A549 (cell line): ENCODE measurements around the gene GRIK2. TPM values are rescaled to one million over a fixed set of nuclear protein-coding genes. Genes with fewer than 3 reads are reported as not detected.

ENCODE experiments used
- ATAC-seq, 2 experiments: fragments of 200-7000 bp in 1 of 2; fragments of >200 bp in 1 of 2; cut with Nextera tagmentation in 1 of 2; cut with Tn5 transposase in 1 of 2; 3 replicates each; pipeline versions ENCODE4 v1.8.0 to v1.9.1; 2018 to 2020; ENCODE audit warnings: mild to moderate bottlenecking in 1 of 2, moderate library complexity in 1 of 2
- CTCF ChIA-PET: fragments of 300-600 bp; sonication (Branson Sonifier 250); formaldehyde crosslinking; extraction: SDS; loops from one replicate; lab custom pipeline; 2021; ENCODE audit warnings: antibody characterized with exemption, inconsistent platforms; lab: Yijun Ruan, JAX
- POLR2A ChIA-PET: fragments of 350-600 bp; formaldehyde crosslinking; extraction: SDS; loops from one replicate; lab custom pipeline; 2021; ENCODE audit warnings: antibody characterized with exemption, inconsistent platforms; lab: Yijun Ruan, JAX
- DNase-seq, 2 experiments: peaks; one replicate each; pipeline versions ENCODE4 v3.0.0 to v3.0.0-alpha.2; 2011 to 2016; ENCODE audit warnings: low read depth in 1 of 2, low spot score in 1 of 2
- FAIRE-seq: peaks from 2 replicates; lab custom pipeline; 2011; peaks lifted over from hg19 to GRCh38; lab: Jason Lieb, UNC
- H3K27ac ChIP-seq, 2 experiments: fragments of >200 bp; sonication (Bioruptor Twin); formaldehyde crosslinking; 3 replicates each; pipeline ENCODE4 v1.5.1; 2016 to 2017
- H3K4me1 ChIP-seq: fragments of >200 bp; sonication (Bioruptor Twin); formaldehyde crosslinking; 3 replicates; pipeline ENCODE4 v1.6.1; 2016
- H3K4me2 ChIP-seq: fragments of >200 bp; sonication (Bioruptor Twin); formaldehyde crosslinking; 3 replicates; pipeline ENCODE4 v1.6.1; 2016
- H3K4me3 ChIP-seq: fragments of >200 bp; sonication (Bioruptor Twin); formaldehyde crosslinking; 3 replicates; pipeline ENCODE4 v1.5.1; 2016
- H3K9me3 ChIP-seq: fragments of >200 bp; sonication (Bioruptor Twin); formaldehyde crosslinking; 3 replicates; pipeline ENCODE4 v1.6.1; 2016
- BHLHE40 ChIP-seq: IDR thresholded peaks from 2 replicates; pipeline ENCODE4 v1.6.1; 2012; ENCODE audit warnings: low read depth, low read length, inconsistent platforms
- EHF ChIP-seq: fragments of 250-450 bp; sonication (Bioruptor Pico); IDR thresholded peaks from 2 replicates; pipeline ENCODE4 v1.5.0; 2020; ENCODE audit warnings: mild to moderate bottlenecking
- ESRRA ChIP-seq: fragments of 150-350 bp; IDR thresholded peaks from 2 replicates; pipeline ENCODE4 v1.6.1; 2014; ENCODE audit warnings: mild to moderate bottlenecking, low read length, borderline replicate concordance
- FOSL2 ChIP-seq, 2 experiments: fragments of 450-650 bp in 1 of 2; fragments of >200 bp in 1 of 2; sonication (Bioruptor Twin) in 1 of 2; formaldehyde crosslinking; IDR thresholded peaks; 2 replicates each; pipeline versions ENCODE4 v1.5.0 to v1.6.1; 2016 to 2020; ENCODE audit warnings: mild to moderate bottlenecking in 1 of 2, moderate library complexity in 1 of 2
- FOXS1 ChIP-seq: fragments of 250-450 bp; sonication (Bioruptor Pico); IDR thresholded peaks from 2 replicates; pipeline ENCODE4 v1.5.0; 2020; ENCODE audit warnings: mild to moderate bottlenecking, moderate library complexity
- HDAC2 ChIP-seq: fragments of 200-600 bp; sonication (generic); IDR thresholded peaks from 2 replicates; pipeline ENCODE4 v1.6.1; 2016
- HOXB13 ChIP-seq: fragments of 250-450 bp; sonication (Bioruptor Pico); IDR thresholded peaks from 2 replicates; pipeline ENCODE4 v1.5.0; 2020; ENCODE audit warnings: low read depth, mild to moderate bottlenecking, moderate library complexity
- KDM1A ChIP-seq: fragments of 200-600 bp; sonication (generic); IDR thresholded peaks from 2 replicates; pipeline ENCODE4 v1.6.1; 2016; ENCODE audit warnings: low read depth, mild to moderate bottlenecking
- KDM5A ChIP-seq: fragments of 200-600 bp; sonication (generic); IDR thresholded peaks from 2 replicates; pipeline ENCODE4 v1.6.1; 2016; ENCODE audit warnings: antibody characterized with exemption, mild to moderate bottlenecking
- MAZ ChIP-seq: fragments of 150-350 bp; IDR thresholded peaks from 2 replicates; pipeline ENCODE4 v1.6.1; 2014; ENCODE audit warnings: antibody characterized with exemption, low read depth, low read length, borderline replicate concordance
- NPAS2 ChIP-seq: fragments of 250-450 bp; sonication (Bioruptor Pico); IDR thresholded peaks from 2 replicates; pipeline ENCODE4 v1.8.0; 2022; ENCODE audit warnings: mild to moderate bottlenecking, moderate library complexity, borderline replicate concordance
- RAD21 ChIP-seq, 2 experiments: fragments of >200 bp in 1 of 2; sonication (Bioruptor Twin) in 1 of 2; formaldehyde crosslinking in 1 of 2; IDR thresholded peaks in 1 of 2; conservative IDR thresholded peaks in 1 of 2; 2 replicates in 1 of 2; 3 replicates in 1 of 2; pipeline ENCODE4 v1.6.1; 2012 to 2018; ENCODE audit warnings: inconsistent platforms in 1 of 2
- RCOR1 ChIP-seq: fragments of 150-350 bp; IDR thresholded peaks from 2 replicates; pipeline ENCODE4 v1.6.1; 2014; ENCODE audit warnings: antibody characterized with exemption, low read length, low read depth
- RFX5 ChIP-seq: fragments of 450-650 bp; IDR thresholded peaks from 2 replicates; pipeline ENCODE4 v1.7.1; 2014; ENCODE audit warnings: antibody characterized with exemption, mild to moderate bottlenecking, moderate library complexity
- RNF2 ChIP-seq: fragments of 200-600 bp; sonication (generic); IDR thresholded peaks from 2 replicates; pipeline ENCODE4 v1.6.1; 2016; ENCODE audit warnings: low read depth, mild to moderate bottlenecking, antibody characterized with exemption, moderate library complexity, borderline replicate concordance
- TP53 ChIP-seq: fragments of 250-450 bp; sonication (Bioruptor Pico); IDR thresholded peaks from 2 replicates; pipeline ENCODE4 v1.5.0; 2021; ENCODE audit warnings: mild to moderate bottlenecking, moderate library complexity
- ZC3H11A ChIP-seq: fragments of 450-650 bp; IDR thresholded peaks from 2 replicates; pipeline ENCODE4 v1.6.1; 2014; ENCODE audit warnings: antibody characterized with exemption, mild to moderate bottlenecking
- ZSCAN20 ChIP-seq: fragments of 250-450 bp; sonication (Bioruptor Pico); IDR thresholded peaks from 2 replicates; pipeline ENCODE4 v1.8.0; 2022; ENCODE audit warnings: mild to moderate bottlenecking, moderate library complexity
- WGBS: methylation state at CpG from one replicate; pipeline ENCODE4 v1.1.6; 2017; ENCODE audit errors: missing lambda C conversion rate; 5-methylcytosine and 5-hydroxymethylcytosine counted together
- polyA plus RNA-seq, 4 experiments: library from polyadenylated mRNA; depleted of rRNA in 3 of 4; stranded (reverse); fragments of >200 nt; fragmentation: RNase III in 1 of 4; extraction: RNeasy Plus Mini Kit Qiagen cat#74134 plus additional on column Dnase treatment in 1 of 4; gene quantifications; 2 replicates in 3 of 4; 3 replicates in 1 of 4; pipeline ENCODE4 v1.2.3, GENCODE V29; 2011 to 2017
- TF ChIP-seq, protein P1 (sequence below): fragments of 250-450 bp; sonication (Bioruptor Pico); IDR thresholded peaks from 2 replicates; pipeline ENCODE4 v1.5.0; 2020; ENCODE audit warnings: low read depth, mild to moderate bottlenecking, moderate library complexity
- TF ChIP-seq, protein P2 (sequence below): IDR thresholded peaks from 2 replicates; pipeline ENCODE4 v1.6.1; 2012; ENCODE audit warnings: low read depth, borderline replicate concordance
- TF ChIP-seq, protein P3 (sequence below): fragments of 250-450 bp; sonication (Bioruptor Pico); IDR thresholded peaks from 2 replicates; pipeline ENCODE4 v1.5.0; 2021; ENCODE audit warnings: mild to moderate bottlenecking, moderate library complexity, borderline replicate concordance
- TF ChIP-seq, protein P4 (sequence below): fragments of >200 bp; sonication (Bioruptor Twin); formaldehyde crosslinking; IDR thresholded peaks from 3 replicates; pipeline ENCODE4 v1.5.1; 2016
- TF ChIP-seq, protein P5 (sequence below): fragments of 150-350 bp; IDR thresholded peaks from 2 replicates; pipeline ENCODE4 v1.6.1; 2014; ENCODE audit warnings: low read depth, mild to moderate bottlenecking, low read length
- TF ChIP-seq, protein P6 (sequence below): IDR thresholded peaks from 2 replicates; pipeline ENCODE4 v1.6.1; 2012

Gene GRIK2
- polyA plus RNA-seq, 2 of the 4 experiments (the other 2 are of a cell fraction), result 0.56 to 0.65 TPM

DNA sequence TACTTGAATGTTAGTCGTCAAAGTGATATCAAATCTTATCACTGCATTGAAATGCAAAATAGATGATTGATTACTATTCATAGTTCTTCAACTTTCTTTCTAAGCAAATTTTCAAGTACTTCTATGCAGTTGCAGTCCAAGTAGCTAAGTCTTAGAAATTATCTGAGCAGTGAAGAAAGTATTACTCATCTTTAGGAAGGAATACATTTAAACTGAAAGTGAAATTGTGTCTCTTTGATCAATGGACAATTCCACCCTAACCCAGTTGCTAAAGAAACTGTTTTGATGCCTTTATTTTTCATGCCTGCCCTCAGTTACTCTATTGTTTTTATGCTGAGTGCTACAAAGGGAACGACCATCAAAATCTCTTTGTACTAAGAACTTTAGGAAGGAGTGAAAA lies 337.4 kb downstream of the GRIK2 start:
- DNase-seq (no peak), FAIRE-seq (no peak), ATAC-seq (no peak)
- Histone ChIP-seq H3K4me1 (no peaks in the 10 kb centered on the region), H3K4me3 (no peak overlapping the region), H3K9me3 (no peaks in the 10 kb centered on the region), H3K27ac (no peak overlapping the region), H3K4me2 (no peak overlapping the region)
- 39% methylated on average over 2 of the region's 2 CpGs for whole genome bisulfite sequencing
- no peak for TF ChIP-seq KDM5A
- TF ChIP-seq HOXB13, result no peak
- no peak for TF ChIP-seq FOSL2 (IDR thresholded peaks at IDR 0.05)
- no peak for TF ChIP-seq FOSL2 (CRISPR knock-in tag; IDR thresholded peaks at IDR 0.05)
- no peak for TF ChIP-seq NPAS2
- TF ChIP-seq MAZ, result no peak
- no peak for TF ChIP-seq RFX5
- ChIA-PET CTCF (no interaction called here), POLR2A (no interaction called here)

DNA sequence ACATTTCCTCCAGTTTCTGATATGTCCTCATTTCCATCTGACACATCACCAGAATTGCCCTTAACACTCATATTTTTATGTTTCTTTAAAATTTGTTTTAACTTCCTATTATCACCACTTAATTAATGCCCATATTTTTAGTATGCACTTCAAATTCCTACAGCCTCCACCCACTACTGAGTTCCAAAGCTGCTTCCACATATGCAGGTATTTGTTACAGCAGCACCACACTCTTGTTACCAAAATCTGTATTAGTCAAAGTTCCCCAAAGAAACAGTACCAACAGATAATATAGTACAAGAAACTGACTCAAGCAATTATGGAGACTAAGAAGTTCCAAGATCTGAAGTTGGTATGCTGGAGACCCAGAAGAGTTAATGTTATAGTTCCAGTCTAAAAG lies 340.4 kb downstream of the GRIK2 start:
- ChIA-PET POLR2A (no interaction called here), CTCF (no interaction called here)
- TF ChIP-seq HDAC2, result no peak
- no peak for TF ChIP-seq ZC3H11A
- TF ChIP-seq KDM1A, result no peak
- TF ChIP-seq FOXS1, result no peak
- TF ChIP-seq EHF (CRISPR knock-in tag), result no peak
- TF ChIP-seq, protein P1, sequence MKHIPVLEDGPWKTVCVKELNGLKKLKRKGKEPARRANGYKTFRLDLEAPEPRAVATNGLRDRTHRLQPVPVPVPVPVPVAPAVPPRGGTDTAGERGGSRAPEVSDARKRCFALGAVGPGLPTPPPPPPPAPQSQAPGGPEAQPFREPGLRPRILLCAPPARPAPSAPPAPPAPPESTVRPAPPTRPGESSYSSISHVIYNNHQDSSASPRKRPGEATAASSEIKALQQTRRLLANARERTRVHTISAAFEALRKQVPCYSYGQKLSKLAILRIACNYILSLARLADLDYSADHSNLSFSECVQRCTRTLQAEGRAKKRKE (CRISPR knock-in tag), result no peak
- ATAC-seq, result no peak
- Histone ChIP-seq H3K4me2 (no peak overlapping the region), H3K4me3 (no peak overlapping the region), H3K27ac (no peak overlapping the region), H3K9me3 (no peaks in the 10 kb centered on the region), H3K4me1 (no peaks in the 10 kb centered on the region)
- no peak for FAIRE-seq
- DNase-seq, result no peak

DNA sequence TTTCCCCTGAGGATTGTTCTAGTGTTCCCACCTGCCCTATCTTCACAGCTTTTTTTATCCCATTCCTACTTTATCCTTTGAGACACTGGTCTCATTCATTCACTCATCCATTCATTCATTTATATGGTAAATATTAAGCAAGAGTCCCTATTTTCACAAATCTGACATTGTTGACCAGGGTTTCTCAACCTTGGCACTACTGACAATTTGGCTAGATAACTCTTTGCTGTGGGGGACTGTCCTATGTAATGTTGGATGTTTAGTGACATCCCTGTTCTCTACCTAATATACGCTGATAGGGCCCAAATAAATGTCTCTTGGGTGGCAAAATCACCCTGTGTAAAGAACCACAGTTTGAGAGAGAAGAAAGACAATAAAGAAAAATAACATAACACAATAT lies 345.0 kb downstream of the GRIK2 start:
- no peaks in the 10 kb centered on the region for H3K9me3 ChIP-seq
- H3K4me1 ChIP-seq, result no peaks in the 10 kb centered on the region
- TF ChIP-seq BHLHE40 (no peak), RFX5 (no peak), KDM1A (no peak), ESRRA (no peak), RAD21 (conservative IDR thresholded peaks at IDR 0.05 in 1 of 2, IDR thresholded peaks at IDR 0.05 in 1 of 2) (no peak), ZSCAN20 (no peak), RNF2 (no peak), TP53 (CRISPR knock-in tag) (no peak), NPAS2 (no peak), MAZ (no peak), RCOR1 (no peak)
- TF ChIP-seq, protein P2, sequence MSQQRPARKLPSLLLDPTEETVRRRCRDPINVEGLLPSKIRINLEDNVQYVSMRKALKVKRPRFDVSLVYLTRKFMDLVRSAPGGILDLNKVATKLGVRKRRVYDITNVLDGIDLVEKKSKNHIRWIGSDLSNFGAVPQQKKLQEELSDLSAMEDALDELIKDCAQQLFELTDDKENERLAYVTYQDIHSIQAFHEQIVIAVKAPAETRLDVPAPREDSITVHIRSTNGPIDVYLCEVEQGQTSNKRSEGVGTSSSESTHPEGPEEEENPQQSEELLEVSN, result no peak
- TF ChIP-seq, protein P3, sequence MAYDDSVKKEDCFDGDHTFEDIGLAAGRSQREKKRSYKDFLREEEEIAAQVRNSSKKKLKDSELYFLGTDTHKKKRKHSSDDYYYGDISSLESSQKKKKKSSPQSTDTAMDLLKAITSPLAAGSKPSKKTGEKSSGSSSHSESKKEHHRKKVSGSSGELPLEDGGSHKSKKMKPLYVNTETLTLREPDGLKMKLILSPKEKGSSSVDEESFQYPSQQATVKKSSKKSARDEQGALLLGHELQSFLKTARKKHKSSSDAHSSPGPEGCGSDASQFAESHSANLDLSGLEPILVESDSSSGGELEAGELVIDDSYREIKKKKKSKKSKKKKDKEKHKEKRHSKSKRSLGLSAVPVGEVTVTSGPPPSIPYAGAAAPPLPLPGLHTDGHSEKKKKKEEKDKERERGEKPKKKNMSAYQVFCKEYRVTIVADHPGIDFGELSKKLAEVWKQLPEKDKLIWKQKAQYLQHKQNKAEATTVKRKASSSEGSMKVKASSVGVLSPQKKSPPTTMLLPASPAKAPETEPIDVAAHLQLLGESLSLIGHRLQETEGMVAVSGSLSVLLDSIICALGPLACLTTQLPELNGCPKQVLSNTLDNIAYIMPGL, result no peak
- TF ChIP-seq, protein P4, sequence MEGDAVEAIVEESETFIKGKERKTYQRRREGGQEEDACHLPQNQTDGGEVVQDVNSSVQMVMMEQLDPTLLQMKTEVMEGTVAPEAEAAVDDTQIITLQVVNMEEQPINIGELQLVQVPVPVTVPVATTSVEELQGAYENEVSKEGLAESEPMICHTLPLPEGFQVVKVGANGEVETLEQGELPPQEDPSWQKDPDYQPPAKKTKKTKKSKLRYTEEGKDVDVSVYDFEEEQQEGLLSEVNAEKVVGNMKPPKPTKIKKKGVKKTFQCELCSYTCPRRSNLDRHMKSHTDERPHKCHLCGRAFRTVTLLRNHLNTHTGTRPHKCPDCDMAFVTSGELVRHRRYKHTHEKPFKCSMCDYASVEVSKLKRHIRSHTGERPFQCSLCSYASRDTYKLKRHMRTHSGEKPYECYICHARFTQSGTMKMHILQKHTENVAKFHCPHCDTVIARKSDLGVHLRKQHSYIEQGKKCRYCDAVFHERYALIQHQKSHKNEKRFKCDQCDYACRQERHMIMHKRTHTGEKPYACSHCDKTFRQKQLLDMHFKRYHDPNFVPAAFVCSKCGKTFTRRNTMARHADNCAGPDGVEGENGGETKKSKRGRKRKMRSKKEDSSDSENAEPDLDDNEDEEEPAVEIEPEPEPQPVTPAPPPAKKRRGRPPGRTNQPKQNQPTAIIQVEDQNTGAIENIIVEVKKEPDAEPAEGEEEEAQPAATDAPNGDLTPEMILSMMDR, result no peak
- TF ChIP-seq, protein P5, sequence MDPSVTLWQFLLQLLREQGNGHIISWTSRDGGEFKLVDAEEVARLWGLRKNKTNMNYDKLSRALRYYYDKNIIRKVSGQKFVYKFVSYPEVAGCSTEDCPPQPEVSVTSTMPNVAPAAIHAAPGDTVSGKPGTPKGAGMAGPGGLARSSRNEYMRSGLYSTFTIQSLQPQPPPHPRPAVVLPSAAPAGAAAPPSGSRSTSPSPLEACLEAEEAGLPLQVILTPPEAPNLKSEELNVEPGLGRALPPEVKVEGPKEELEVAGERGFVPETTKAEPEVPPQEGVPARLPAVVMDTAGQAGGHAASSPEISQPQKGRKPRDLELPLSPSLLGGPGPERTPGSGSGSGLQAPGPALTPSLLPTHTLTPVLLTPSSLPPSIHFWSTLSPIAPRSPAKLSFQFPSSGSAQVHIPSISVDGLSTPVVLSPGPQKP, result no peak
- TF ChIP-seq, protein P6, sequence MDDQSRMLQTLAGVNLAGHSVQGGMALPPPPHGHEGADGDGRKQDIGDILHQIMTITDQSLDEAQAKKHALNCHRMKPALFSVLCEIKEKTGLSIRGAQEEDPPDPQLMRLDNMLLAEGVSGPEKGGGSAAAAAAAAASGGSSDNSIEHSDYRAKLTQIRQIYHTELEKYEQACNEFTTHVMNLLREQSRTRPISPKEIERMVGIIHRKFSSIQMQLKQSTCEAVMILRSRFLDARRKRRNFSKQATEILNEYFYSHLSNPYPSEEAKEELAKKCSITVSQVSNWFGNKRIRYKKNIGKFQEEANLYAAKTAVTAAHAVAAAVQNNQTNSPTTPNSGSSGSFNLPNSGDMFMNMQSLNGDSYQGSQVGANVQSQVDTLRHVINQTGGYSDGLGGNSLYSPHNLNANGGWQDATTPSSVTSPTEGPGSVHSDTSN, result no peak
- H3K4me2 ChIP-seq, result no peak overlapping the region
- ATAC-seq (no peak), DNase-seq (no peak), FAIRE-seq (no peak)
- POLR2A ChIA-PET, result no interaction called here
- H3K27ac ChIP-seq, result no peak overlapping the region
- H3K4me3 ChIP-seq, result no peak overlapping the region
- CTCF ChIA-PET, result no interaction called here
- 30% methylated on average over 1 of the region's 1 CpG for WGBS
